IPS-18a (cell line): ENCODE results near the gene LACRT.
"Not testable (repeated sequence)": the region's sequence is repeated elsewhere in the genome, so short reads cannot be mapped to it uniquely, and the experiment has no call there.

Experiments
- H3K27ac ChIP-seq: one replicate; pipeline ENCODE4 v1.5.1; 2013; ENCODE audit warnings: low read length
- H3K27me3 ChIP-seq: one replicate; pipeline ENCODE4 v1.6.1; 2013; ENCODE audit warnings: mild to moderate bottlenecking, low read length; ENCODE audit not compliant: control insufficient read depth, insufficient read depth
- H3K36me3 ChIP-seq: one replicate; pipeline ENCODE4 v1.6.1; 2013; ENCODE audit warnings: low read depth, low read length; ENCODE audit not compliant: control insufficient read depth
- H3K4me1 ChIP-seq: one replicate; pipeline ENCODE4 v1.6.1; 2013; ENCODE audit warnings: low read depth, low read length; ENCODE audit not compliant: control insufficient read depth
- H3K4me3 ChIP-seq: one replicate; pipeline ENCODE4 v1.5.1; 2013; ENCODE audit warnings: low read length
- H3K9ac ChIP-seq: one replicate; pipeline ENCODE4 v1.6.1; 2013; ENCODE audit warnings: mild to moderate bottlenecking, low read length, moderate library complexity
- H3K9me3 ChIP-seq: one replicate; pipeline ENCODE4 v1.6.1; 2013; ENCODE audit warnings: low read depth, low read length; ENCODE audit not compliant: control insufficient read depth

The LACRT gene, protein sequence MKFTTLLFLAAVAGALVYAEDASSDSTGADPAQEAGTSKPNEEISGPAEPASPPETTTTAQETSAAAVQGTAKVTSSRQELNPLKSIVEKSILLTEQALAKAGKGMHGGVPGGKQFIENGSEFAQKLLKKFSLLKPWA

DNA sequence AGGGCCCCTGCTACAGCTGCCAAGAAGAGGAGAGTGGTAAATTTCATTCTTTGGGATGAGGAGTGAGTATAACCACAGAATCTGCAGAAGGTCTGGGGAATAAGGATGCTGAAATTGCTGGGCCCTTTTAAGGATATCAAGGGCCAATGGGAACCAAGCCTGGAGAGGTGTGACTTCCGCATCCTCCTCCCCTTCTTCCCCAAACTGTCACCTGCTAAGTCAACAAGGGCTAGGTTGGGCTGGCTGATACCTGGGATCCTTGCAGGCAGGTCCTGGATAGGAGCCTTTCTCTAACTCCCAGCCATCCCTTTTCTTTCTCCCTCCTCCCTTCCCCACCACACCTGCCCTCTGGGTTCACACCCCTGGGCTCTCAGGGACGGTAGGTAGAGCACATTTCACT is at the start of gene LACRT:
Gene LACRT, minus strand, starts transcription at position 101 of the 400 bp plus-strand sequence. Its CDS starts 54 bp downstream, at position 47.
- no peak within 1 kb of the TSS for H3K27ac ChIP-seq
- H3K9me3 ChIP-seq, result no peaks in the 10 kb centered on the region
- no peaks in the 10 kb centered on the region for H3K27me3 ChIP-seq
- H3K9ac ChIP-seq, result no peak within 1 kb of the TSS
- no peaks in the 10 kb centered on the region for H3K36me3 ChIP-seq
- H3K4me1 ChIP-seq, result no peaks in the 10 kb centered on the region
- H3K4me3 ChIP-seq, result no peak within 1 kb of the TSS

DNA sequence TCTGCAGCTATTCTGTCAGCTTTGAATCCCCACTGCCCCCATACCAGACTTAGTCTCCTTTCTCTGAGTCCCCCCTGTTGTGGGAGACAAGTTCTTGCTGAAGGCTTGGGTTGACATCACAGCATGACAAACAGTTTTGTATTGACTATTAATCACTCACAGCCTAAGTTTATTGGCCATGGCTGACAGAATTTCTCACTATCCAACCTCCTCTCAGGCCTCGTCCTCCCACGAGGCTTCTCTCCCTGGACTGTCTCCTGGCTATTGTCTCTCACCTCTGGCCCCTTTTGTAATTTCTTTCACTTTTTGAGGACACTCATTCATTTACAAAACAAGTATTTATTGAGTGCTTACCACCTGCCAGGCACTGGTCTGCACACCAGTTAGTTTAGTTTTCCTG is 48.7 kb upstream of the LACRT start:
- peak overlapping the region; percentile 1 for H3K27ac ChIP-seq
- H3K9me3 ChIP-seq, result no peaks in the 10 kb centered on the region
- no peak overlapping the region for H3K9ac ChIP-seq
- no peaks in the 10 kb centered on the region for H3K27me3 ChIP-seq
- H3K4me3 ChIP-seq, result peak overlapping the region; percentile 37
- no peaks in the 10 kb centered on the region for H3K36me3 ChIP-seq
- peaks cover 44% of the 10 kb centered on the region for H3K4me1 ChIP-seq

DNA sequence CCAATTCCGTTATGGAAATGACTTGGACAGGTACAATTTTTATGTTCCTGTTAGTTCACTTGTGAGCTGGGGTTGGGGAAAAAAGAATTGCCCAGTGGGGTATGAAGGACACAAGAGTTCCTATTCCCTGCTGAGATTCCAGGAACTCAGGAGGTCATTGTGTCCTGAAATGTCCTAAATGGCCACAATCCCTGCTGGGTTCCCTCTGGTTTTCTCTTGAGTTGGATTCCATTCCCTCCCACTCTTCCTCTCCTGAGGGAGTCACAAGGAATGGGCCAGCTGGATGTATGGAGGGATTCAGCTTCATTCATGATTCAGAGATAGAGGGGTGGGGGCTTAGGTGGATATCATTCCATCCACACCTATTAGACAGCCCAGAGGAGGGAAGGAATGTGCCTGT is 48.0 kb upstream of the LACRT start:
- Histone ChIP-seq H3K4me3 (peak overlapping the region; percentile 37), H3K4me1 (peaks cover 48% of the 10 kb centered on the region), H3K9me3 (no peaks in the 10 kb centered on the region), H3K36me3 (no peaks in the 10 kb centered on the region), H3K27ac (no peak overlapping the region), H3K27me3 (no peaks in the 10 kb centered on the region), H3K9ac (no peak overlapping the region)

DNA sequence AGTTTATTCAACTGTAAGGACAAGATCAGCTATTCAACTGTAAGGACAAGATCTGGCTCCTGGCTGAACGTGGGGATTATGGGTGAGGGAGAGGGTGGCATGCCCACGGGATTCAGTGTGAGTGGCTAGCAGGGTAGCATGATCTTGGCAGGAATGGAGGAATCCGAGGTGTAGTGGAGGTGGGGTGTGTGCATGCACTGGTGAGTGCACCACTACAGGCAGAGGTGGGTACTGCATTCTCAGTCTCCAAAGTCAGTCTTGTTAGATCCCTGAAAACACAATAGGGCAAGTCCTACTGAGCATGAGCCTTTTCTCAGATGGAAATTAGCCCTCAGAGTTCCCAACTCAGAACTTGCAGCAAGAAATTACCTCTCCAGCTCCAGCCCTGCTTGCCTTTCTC is 45.7 kb upstream of the LACRT start:
- Histone ChIP-seq H3K4me1 (peaks cover 54% of the 10 kb centered on the region), H3K4me3 (no peak overlapping the region), H3K27ac (no peak overlapping the region), H3K9ac (no peak overlapping the region), H3K9me3 (no peaks in the 10 kb centered on the region), H3K27me3 (no peaks in the 10 kb centered on the region), H3K36me3 (no peaks in the 10 kb centered on the region)

DNA sequence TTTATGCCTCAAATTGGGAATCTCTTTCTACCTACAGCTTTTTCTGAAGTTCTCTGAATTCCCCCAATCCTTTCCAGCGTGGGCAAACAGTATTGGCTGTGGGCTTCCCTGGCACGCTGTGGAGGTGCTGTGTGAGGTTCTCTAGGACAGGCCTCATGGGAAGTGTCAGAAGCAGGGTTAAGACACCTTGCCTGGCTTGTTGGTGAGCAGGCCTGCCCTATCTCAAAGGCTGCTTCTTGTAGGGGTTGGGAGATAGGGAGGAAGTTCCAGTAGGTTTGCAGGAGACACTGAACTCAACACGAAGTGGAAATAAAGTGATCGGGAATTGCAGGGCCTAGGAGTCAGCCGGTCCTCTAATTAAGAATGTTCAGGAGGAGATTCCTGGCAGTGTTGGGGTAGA is 43.4 kb upstream of the LACRT start:
- peaks cover 34% of the 10 kb centered on the region for H3K4me1 ChIP-seq
- H3K36me3 ChIP-seq, result no peaks in the 10 kb centered on the region
- no peaks in the 10 kb centered on the region for H3K27me3 ChIP-seq
- no peak overlapping the region for H3K27ac ChIP-seq
- H3K9me3 ChIP-seq, result no peaks in the 10 kb centered on the region
- no peak overlapping the region for H3K4me3 ChIP-seq
- H3K9ac ChIP-seq, result no peak overlapping the region

DNA sequence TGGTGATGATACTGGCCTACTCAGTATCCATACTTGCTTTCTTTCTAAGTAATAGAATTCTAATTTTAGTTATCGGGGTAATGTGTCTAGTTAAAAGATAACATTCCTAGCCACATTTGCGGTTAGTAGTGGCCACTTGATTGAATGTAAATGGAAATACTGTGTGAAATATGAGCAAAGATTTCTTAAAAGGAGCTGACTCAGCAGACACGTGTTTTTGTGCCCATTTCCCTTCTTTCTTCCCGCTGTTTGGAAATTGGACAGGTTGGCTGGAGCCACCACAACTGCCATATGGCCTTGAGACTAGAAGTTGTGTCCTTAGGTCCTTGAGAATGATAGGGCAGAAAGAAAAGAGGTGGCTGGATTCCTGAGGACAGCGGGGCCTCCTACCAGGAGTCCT is 33.2 kb upstream of the LACRT start:
- Histone ChIP-seq H3K9ac (no peak overlapping the region), H3K4me3 (no peak overlapping the region), H3K4me1 (no peaks in the 10 kb centered on the region), H3K27ac (no peak overlapping the region), H3K36me3 (no peaks in the 10 kb centered on the region), H3K27me3 (no peaks in the 10 kb centered on the region), H3K9me3 (no peaks in the 10 kb centered on the region)

DNA sequence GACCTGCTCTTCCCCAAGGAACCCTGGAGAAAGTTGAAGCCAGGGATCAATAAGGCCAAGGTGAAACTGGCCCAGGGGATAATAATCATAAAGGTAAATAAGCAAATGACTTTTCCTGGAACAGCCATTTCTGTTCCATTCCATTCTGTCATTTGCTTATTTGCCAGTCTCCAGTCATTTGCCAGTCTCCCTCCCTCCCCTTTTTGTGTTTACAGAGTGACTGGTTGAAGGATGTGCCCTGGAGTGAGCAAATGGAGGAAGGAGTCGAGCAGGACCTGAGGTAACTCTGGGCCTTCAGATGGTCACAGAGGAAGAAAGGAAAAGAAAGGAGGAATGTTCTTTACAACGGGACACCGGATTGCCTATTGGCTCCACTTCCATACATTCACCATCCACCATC is 31.3 kb upstream of the LACRT start:
- H3K27me3 ChIP-seq, result no peaks in the 10 kb centered on the region
- no peaks in the 10 kb centered on the region for H3K36me3 ChIP-seq
- no peak overlapping the region for H3K9ac ChIP-seq
- H3K4me1 ChIP-seq, result no peaks in the 10 kb centered on the region
- no peaks in the 10 kb centered on the region for H3K9me3 ChIP-seq
- H3K27ac ChIP-seq, result no peak overlapping the region
- no peak overlapping the region for H3K4me3 ChIP-seq

DNA sequence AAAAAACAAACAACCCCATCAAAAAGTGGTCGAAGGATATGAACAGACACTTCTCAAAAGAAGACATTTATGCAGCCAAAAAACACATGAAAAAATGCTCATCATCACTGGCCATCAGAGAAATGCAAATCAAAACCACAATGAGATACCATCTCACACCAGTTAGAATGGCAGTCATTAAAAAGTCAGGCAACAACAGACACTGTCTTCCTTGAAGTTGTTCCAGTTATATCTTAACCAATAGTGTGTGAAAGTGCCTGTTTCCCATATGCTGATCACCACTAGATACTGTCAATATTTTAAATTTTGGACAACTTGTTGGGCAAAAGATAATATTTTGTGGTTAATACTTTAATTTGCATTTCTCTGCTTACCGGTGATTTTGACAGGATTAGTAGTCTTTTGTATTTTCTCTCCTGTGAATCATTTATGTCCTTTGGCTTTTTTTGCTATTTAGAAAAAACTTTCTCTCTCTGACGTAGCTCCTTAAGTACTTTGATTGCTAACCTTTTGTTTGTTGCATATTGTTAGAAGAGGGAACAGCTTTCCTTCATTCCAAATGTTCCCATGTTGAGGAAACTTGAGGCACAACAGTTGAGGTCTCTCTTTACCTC is 30.4 kb upstream of the LACRT start:
- not testable (repeated sequence) for H3K9me3 ChIP-seq, H3K9ac ChIP-seq, H3K4me1 ChIP-seq, H3K4me3 ChIP-seq, H3K27ac ChIP-seq, H3K36me3 ChIP-seq, H3K27me3 ChIP-seq

DNA sequence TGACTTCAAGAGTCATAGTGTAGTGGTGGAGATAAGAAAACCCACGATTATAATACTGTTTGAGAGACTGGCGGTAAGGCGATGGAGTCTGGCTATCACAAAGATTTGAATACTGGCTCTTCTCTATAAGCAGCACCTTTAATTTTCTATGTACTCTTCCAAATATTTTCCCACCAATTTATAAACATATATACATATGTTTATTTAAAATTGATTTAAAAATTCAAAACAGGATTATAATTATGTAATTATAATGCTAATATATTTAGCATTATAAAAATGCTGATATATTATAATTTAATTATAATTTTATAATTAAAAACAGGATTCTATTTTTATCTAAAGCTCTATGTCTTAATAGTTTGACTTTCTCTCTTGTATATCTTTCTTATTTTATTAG is 28.9 kb upstream of the LACRT start:
- Histone ChIP-seq H3K27ac (no peak overlapping the region), H3K4me1 (no peaks in the 10 kb centered on the region), H3K9me3 (no peaks in the 10 kb centered on the region), H3K27me3 (no peaks in the 10 kb centered on the region), H3K36me3 (no peaks in the 10 kb centered on the region), H3K9ac (no peak overlapping the region), H3K4me3 (no peak overlapping the region)

DNA sequence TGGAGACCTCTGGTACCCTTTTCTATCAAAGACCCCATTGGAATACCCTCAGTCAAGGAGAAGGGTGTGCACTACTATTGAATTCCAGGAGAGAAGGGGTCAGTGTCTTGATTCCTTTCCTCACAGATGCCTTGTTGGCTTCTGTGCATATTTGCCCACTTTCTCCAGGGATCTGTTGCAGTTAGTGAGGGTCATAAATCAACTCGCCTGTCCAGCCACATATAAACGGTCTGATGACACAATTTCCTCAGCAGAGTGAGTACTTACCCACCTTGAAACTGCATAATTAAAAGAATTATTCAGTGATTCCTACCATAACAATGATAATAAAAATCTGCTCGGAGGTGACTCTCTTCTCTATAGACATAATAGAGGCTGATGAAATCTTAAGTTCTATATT is 27.3 kb upstream of the LACRT start:
- H3K9ac ChIP-seq, result no peak overlapping the region
- H3K27ac ChIP-seq, result no peak overlapping the region

DNA sequence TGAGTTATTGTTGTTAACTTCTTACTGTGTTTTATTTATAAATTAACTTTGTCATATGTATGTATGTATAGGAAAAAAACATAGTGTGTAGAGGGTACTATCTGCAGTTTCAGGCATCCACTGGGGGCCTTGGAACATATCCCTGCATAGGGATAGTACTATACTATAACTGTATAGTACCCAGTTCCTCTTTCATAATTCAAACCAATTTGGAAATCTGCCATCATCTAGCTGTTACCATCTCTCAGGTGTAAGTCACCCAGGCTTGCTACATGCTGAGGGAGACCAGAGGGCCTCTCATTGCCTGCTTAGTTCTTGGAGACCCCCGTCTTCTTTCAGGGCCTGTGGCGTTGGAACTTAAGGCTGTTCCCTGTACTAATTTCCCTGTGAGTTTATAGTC is 26.4 kb upstream of the LACRT start:
- no peak overlapping the region for H3K9ac ChIP-seq
- H3K36me3 ChIP-seq, result no peaks in the 10 kb centered on the region
- H3K27me3 ChIP-seq, result no peaks in the 10 kb centered on the region
- no peak overlapping the region for H3K27ac ChIP-seq
- H3K9me3 ChIP-seq, result no peaks in the 10 kb centered on the region
- H3K4me3 ChIP-seq, result no peak overlapping the region
- peaks cover 5% of the 10 kb centered on the region for H3K4me1 ChIP-seq

More for the DNA sequence above, 27.3 kb upstream of the LACRT start:
- peaks cover 5% of the 10 kb centered on the region for H3K4me1 ChIP-seq
- H3K4me3 ChIP-seq, result no peak overlapping the region
- H3K36me3 ChIP-seq, result no peaks in the 10 kb centered on the region
- no peaks in the 10 kb centered on the region for H3K9me3 ChIP-seq
- H3K27me3 ChIP-seq, result no peaks in the 10 kb centered on the region

DNA sequence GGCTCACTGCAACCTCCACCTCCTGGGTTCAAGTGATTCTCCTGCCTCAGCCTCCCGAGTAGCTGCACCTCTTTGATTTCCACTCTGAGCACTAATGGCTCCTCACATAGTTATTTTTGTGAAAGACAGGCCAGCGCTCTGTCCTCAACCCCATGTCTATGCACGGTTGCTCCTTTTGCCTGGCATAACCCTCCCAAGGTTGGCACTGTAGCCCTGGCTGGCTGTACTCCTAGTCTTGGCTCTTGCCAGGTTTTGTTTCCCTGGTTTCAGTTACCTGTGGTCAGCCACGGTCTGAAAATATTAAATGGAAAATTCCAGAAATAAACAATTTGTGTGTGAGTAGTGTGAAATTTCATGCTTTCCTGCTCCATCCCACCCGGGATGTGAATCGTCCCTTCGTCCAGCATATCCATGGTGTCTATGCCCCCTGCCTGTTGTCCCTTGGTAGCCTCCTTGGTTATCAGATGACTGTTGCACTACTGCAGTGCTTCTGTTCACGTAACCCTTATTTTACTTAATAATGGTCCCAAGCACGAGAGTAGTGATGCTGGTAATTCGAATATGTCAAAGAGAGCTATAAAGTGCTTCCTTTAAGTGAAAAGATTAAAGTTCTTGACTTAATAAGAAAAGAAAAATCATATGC is 25.7 kb upstream of the LACRT start:
- H3K36me3 ChIP-seq, result no peaks in the 10 kb centered on the region

More for the DNA sequence above, 25.7 kb upstream of the LACRT start:
- no peak overlapping the region for H3K9ac ChIP-seq
- H3K27me3 ChIP-seq, result no peaks in the 10 kb centered on the region
- H3K9me3 ChIP-seq, result no peaks in the 10 kb centered on the region
- H3K27ac ChIP-seq, result no peak overlapping the region
- H3K4me3 ChIP-seq, result no peak overlapping the region
- peaks cover 5% of the 10 kb centered on the region for H3K4me1 ChIP-seq
